ENCODE measurements around the gene MYORG.
"Not testable (repeated sequence)": the region's sequence is repeated elsewhere in the genome, so short reads cannot be mapped to it uniquely, and the experiment has no call there.

MYORG gene

GRCh38 chr9:34370335-34370969, 6.2 kb downstream of the MYORG start:
- in situ Hi-C loops (cut with MboI; ENCODE audit: low sequenced_read_pairs) = no loop called here
- Histone ChIP-seq H3K36me3 (replicated peaks) (peaks cover 4% of the 10 kb centered on the region; the same call in 1 of the 2 replicates), H3K4me1 (peaks cover 6% of the 10 kb centered on the region), H3K4me3 (no peak overlapping the region), H3K9me3 (peaks cover 7% of the 10 kb centered on the region), H3K27me3 (ENCODE audit: low read depth) (no peaks in the 10 kb centered on the region)
- no peak for DNase-seq (ENCODE audit: low spot score in 2 of 2)

DNA sequence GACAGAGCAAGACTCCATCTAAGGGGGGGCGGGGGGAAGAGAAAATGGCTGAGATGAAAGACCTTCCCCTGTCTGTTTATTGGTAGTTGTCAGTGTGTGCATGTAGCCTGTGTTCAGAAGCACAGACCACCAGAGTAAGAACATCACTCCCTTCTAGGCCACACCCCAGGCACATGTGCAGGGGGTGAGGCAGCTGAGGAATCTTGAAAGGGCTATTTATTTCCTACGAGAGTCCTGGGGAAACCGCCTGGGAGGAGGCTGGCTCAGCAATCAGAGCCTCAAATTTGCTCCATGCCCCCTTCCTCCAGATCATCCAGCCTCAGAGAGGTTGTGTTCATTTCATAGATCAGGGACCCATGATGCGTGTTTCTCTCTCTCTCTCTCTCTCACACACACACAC, 7.1 kb downstream of the MYORG start:
- in situ Hi-C loops (cut with MboI; ENCODE audit: low sequenced_read_pairs) = no loop called here
- no peaks in the 10 kb centered on the region for H3K27me3 ChIP-seq (ENCODE audit: low read depth)
- peaks cover 7% of the 10 kb centered on the region for H3K9me3 ChIP-seq
- no peak for DNase-seq (ENCODE audit: low spot score in 2 of 2)
- no peaks in the 10 kb centered on the region for H3K4me1 ChIP-seq
- H3K36me3 ChIP-seq (replicated peaks) = peaks cover 4% of the 10 kb centered on the region; the same call in 1 of the 2 replicates
- no peak overlapping the region for H3K4me3 ChIP-seq

GRCh38 chr9:34368796-34369195, 7.9 kb downstream of the MYORG start:
- H3K4me1 ChIP-seq; DNase-seq (ENCODE audit: low spot score in 2 of 2); in situ Hi-C loops (cut with MboI; ENCODE audit: low sequenced_read_pairs); H3K9me3 ChIP-seq; H3K27me3 ChIP-seq (ENCODE audit: low read depth); H3K36me3 ChIP-seq (replicated peaks); H3K4me3 ChIP-seq: not testable (repeated sequence)

- DNase-seq (ENCODE audit: low spot score in 2 of 2); H3K9me3 ChIP-seq; H3K4me3 ChIP-seq; H3K36me3 ChIP-seq (replicated peaks); H3K27me3 ChIP-seq (ENCODE audit: low read depth); H3K4me1 ChIP-seq; in situ Hi-C loops (cut with MboI; ENCODE audit: low sequenced_read_pairs): not testable (repeated sequence)
These were observed 8.8 kb downstream of the MYORG start for GRCh38 chr9:34367751-34368410.

- Histone ChIP-seq H3K4me3 (no peak overlapping the region), H3K36me3 (replicated peaks) (peaks cover 4% of the 10 kb centered on the region; the same call in 1 of the 2 replicates), H3K9me3 (peaks cover 7% of the 10 kb centered on the region), H3K27me3 (ENCODE audit: low read depth) (no peaks in the 10 kb centered on the region), H3K4me1 (no peaks in the 10 kb centered on the region)
- no peak for DNase-seq (ENCODE audit: low spot score in 2 of 2)
- in situ Hi-C loops (cut with MboI; ENCODE audit: low sequenced_read_pairs) = no loop called here
These were observed 10.3 kb downstream of the MYORG start for GRCh38 chr9:34366365-34366764.

- Histone ChIP-seq H3K36me3 (replicated peaks) (no peaks in the 10 kb centered on the region; the same call in 1 of the 2 replicates), H3K9me3 (peaks cover 7% of the 10 kb centered on the region), H3K27me3 (ENCODE audit: low read depth) (no peaks in the 10 kb centered on the region), H3K4me3 (no peak overlapping the region), H3K4me1 (no peaks in the 10 kb centered on the region)
- in situ Hi-C loops (cut with MboI; ENCODE audit: low sequenced_read_pairs) = no loop called here
- no peak for DNase-seq (ENCODE audit: low spot score in 2 of 2)
These were observed 11.4 kb downstream of the MYORG start for GRCh38 chr9:34365282-34365681.

DNA sequence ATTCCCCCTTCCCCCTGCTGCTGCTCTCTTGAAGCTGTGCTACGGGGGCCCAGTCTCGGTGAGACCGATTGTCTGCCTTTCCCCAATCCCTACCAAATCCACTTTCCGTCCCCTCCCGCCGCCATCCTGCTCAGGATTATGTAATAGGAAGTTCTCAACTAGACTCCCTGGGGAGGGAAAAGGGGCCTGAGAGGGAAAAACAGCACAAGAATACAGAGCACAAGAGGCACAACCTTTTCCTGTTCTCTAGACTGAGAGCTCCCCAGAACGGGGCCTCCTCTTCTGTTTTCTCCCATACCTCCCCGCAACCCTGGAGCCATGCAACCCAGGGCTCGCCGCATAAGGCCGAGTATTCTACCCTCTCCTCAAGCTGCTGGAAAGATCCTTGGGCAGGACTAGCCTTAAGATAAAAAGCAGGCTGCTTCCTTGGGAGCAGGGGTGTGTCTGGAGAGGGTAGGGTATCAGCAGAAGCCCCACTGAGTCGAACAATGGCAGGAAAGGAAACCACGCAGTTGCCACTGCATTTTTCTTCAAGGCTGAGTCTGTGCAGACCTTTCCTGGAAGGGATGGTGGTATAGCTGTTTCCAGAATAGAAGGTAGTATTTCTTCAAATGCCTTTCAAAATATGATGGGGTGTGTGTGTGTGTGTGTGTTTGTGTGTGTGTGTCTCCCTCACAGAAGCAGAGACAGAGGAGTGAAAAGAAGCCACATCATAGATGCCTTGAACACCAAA, 12.9 kb downstream of the MYORG start:
- no peak overlapping the region for H3K4me3 ChIP-seq
- DNase-seq (ENCODE audit: low spot score in 2 of 2) = no peak
- in situ Hi-C loops (cut with MboI; ENCODE audit: low sequenced_read_pairs) = no loop called here

DNA sequence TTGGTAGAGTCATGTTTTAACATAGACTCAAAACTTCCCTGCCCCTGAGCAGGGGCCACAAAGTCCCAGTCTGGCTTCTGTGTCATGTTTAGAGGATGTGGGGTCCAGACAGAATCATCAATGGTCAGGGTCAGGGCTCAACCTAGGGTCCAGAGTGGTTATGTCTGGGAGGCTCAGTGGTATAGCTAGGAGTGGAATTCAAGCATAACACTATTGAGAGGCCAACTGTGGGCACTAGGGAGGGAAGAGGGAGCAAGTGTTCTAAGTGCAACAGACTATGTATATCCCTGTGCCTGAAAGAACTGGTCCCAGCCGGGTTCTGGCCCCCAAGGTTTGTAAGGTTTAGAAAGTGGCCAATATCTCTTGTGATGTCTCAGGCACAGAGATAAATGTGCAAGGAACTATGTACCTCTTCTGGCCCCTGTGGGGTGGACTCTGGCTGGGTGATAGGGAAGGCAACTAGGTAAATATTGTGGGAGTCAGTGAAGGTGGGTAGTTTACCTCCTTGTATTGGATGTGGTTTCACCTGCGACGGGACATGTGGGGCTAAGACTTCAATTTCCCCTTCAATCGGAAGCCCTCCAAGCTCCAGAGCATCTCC, 14.0 kb downstream of the MYORG start:
- in situ Hi-C loops (cut with MboI; ENCODE audit: low sequenced_read_pairs) = no loop called here

More for the DNA sequence above, 12.9 kb downstream of the MYORG start:
- Histone ChIP-seq H3K27me3 (ENCODE audit: low read depth) (no peaks in the 10 kb centered on the region), H3K4me1 (no peaks in the 10 kb centered on the region), H3K9me3 (peaks cover 7% of the 10 kb centered on the region), H3K36me3 (replicated peaks) (no peaks in the 10 kb centered on the region)

GRCh38 chr9:34352957-34353356, 23.7 kb downstream of the MYORG start:
- DNase-seq (ENCODE audit: low spot score in 2 of 2); H3K9me3 ChIP-seq; in situ Hi-C loops (cut with MboI; ENCODE audit: low sequenced_read_pairs); H3K4me3 ChIP-seq; H3K4me1 ChIP-seq; H3K36me3 ChIP-seq (replicated peaks); H3K27me3 ChIP-seq (ENCODE audit: low read depth): not testable (repeated sequence)

More for the DNA sequence above, 14.0 kb downstream of the MYORG start:
- Histone ChIP-seq H3K4me1 (no peaks in the 10 kb centered on the region), H3K9me3 (peaks cover under 1% of the 10 kb centered on the region; the same call in 1 of the 2 replicates), H3K4me3 (no peak overlapping the region), H3K36me3 (replicated peaks) (no peaks in the 10 kb centered on the region), H3K27me3 (ENCODE audit: low read depth) (no peaks in the 10 kb centered on the region)
- DNase-seq (ENCODE audit: low spot score in 2 of 2) = no peak

GRCh38 chr9:34352122-34352652, 24.5 kb downstream of the MYORG start:
- H3K4me3 ChIP-seq; in situ Hi-C loops (cut with MboI; ENCODE audit: low sequenced_read_pairs); H3K9me3 ChIP-seq; H3K4me1 ChIP-seq; DNase-seq (ENCODE audit: low spot score in 2 of 2); H3K27me3 ChIP-seq (ENCODE audit: low read depth); H3K36me3 ChIP-seq (replicated peaks): not testable (repeated sequence)

GRCh38 chr9:34349324-34349723, 27.4 kb downstream of the MYORG start:
- H3K4me3 ChIP-seq = no peak overlapping the region
- H3K27me3 ChIP-seq (ENCODE audit: low read depth) = no peaks in the 10 kb centered on the region
- in situ Hi-C loops (cut with MboI; ENCODE audit: low sequenced_read_pairs) = no loop called here
- no peak for DNase-seq (ENCODE audit: low spot score in 2 of 2)
- H3K4me1 ChIP-seq = no peaks in the 10 kb centered on the region
- H3K36me3 ChIP-seq (replicated peaks) = no peaks in the 10 kb centered on the region; the same call in 1 of the 2 replicates
- H3K9me3 ChIP-seq = no peaks in the 10 kb centered on the region

DNA sequence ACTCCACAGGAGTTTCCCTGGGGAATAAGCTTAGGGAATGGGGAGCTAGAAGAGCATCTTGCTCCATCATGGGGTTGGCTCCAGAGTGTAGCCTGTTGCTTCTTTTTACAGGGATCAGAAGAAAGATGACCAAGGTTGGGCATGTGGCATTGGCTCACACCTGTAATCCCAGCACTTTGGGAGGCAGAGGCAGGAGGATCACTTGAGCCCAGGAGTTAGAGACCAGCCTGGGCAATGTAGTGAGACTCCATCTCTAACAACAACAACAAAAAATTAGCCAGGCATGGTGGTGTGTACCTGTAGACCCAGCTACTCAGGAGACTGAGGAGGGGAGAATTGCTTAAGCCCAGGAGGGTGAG, 28.9 kb downstream of the MYORG start:
- Histone ChIP-seq H3K9me3 (no peaks in the 10 kb centered on the region), H3K4me1 (no peaks in the 10 kb centered on the region), H3K36me3 (replicated peaks) (no peaks in the 10 kb centered on the region; the same call in none of the 2 replicates), H3K27me3 (ENCODE audit: low read depth) (no peaks in the 10 kb centered on the region), H3K4me3 (no peak overlapping the region)
- no peak for DNase-seq (ENCODE audit: low spot score in 2 of 2)
- in situ Hi-C loops (cut with MboI; ENCODE audit: low sequenced_read_pairs) = no loop called here

DNA sequence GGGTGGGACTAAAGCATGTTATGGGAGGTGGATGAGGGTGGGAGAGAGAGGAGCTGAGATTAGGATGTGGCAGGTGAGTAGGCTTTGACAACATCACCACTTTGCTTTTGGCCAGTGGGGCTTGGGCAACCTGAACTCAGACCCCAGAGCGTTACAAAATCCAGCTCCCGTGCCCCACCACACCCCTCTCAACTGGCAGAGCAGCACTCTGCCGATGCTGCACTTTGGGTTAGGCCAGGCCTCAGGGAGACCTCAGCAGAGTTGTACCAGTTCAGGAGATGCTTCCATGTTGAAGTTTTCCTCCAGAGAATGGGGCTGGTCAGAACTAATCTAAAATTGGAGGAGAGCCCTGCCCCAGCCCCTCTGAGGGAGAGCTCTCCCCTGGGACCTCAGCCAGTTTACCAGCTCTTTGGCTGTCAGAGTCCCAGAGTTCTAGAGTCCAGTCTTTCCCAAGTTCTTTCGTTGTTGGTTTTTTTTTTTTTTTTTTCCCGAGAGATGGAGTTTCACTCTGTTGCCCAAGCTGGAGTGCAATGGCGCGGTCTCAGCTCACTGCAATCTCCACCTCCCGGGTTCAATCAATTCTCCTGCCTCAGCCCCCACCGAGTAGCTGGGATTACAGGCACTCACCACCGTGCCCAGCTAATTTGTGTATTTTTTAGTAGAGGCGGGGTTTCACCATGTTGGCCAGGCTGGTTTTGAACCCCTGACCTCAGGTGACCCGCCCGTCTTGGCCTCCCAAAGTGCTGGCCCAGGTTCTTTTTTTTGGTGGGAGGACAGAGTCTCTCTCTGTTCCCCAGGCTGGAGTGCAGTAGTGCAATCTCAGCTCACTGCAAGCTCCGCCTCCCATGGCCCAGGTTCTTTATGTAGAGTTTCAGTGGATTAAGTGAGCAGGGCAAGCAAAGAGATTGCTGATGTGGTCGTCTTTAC, 29.6 kb downstream of the MYORG start:
- in situ Hi-C loops (cut with MboI; ENCODE audit: low sequenced_read_pairs) = no loop called here
- no peak overlapping the region for H3K4me3 ChIP-seq
- H3K9me3 ChIP-seq = no peaks in the 10 kb centered on the region
- H3K36me3 ChIP-seq (replicated peaks) = no peaks in the 10 kb centered on the region; the same call in none of the 2 replicates
- DNase-seq (ENCODE audit: low spot score in 2 of 2) = peak in 1 of 2 experiments; percentile 19
- no peaks in the 10 kb centered on the region for H3K27me3 ChIP-seq (ENCODE audit: low read depth)
- H3K4me1 ChIP-seq = no peaks in the 10 kb centered on the region

Measured in HAP-1 (cell line).